SK-N-SH treated with all-trans-retinoic acid at 6 μM for 48 hours (cell line): ENCODE measurements around the gene ZNF37A.

Source experiments
- ARNTL ChIP-seq: fragments of 450-650 bp; formaldehyde crosslinking; IDR thresholded peaks from 2 replicates; pipeline ENCODE4 v1.5.0; 2020; ENCODE audit warnings: low read depth, mild to moderate bottlenecking, moderate library complexity, borderline replicate concordance
- CREB5 ChIP-seq: fragments of 250-450 bp; sonication (Bioruptor Pico); IDR thresholded peaks from 2 replicates; pipeline ENCODE4 v1.5.1; 2020; ENCODE audit warnings: low read depth, mild to moderate bottlenecking, moderate library complexity
- ISL1 ChIP-seq: fragments of 250-450 bp; sonication (Bioruptor Pico); IDR thresholded peaks from 2 replicates; pipeline ENCODE4 v2.1.2; 2022; ENCODE audit warnings: mild to moderate bottlenecking, moderate library complexity
- OSR1 ChIP-seq: fragments of 250-450 bp; sonication (Bioruptor Pico); IDR thresholded peaks from 2 replicates; pipeline ENCODE4 v1.8.0; 2022; ENCODE audit warnings: moderate library complexity, mild to moderate bottlenecking, inconsistent platforms
- PATZ1 ChIP-seq: fragments of 250-450 bp; sonication (Bioruptor Pico); IDR thresholded peaks from 2 replicates; pipeline ENCODE4 v1.8.0; 2020; ENCODE audit warnings: mild to moderate bottlenecking, moderate library complexity, borderline replicate concordance
- POU6F1 ChIP-seq: fragments of 250-450 bp; sonication (Bioruptor Pico); IDR thresholded peaks from 2 replicates; pipeline ENCODE4 v1.8.0; 2021; ENCODE audit warnings: low read depth, mild to moderate bottlenecking, moderate library complexity, borderline replicate concordance
- TCF4 ChIP-seq: fragments of 250-450 bp; sonication (Bioruptor Pico); IDR thresholded peaks from 2 replicates; pipeline ENCODE4 v1.8.0; 2021; ENCODE audit warnings: mild to moderate bottlenecking, moderate library complexity, borderline replicate concordance
- TOX ChIP-seq: fragments of 250-450 bp; sonication (Bioruptor Pico); IDR thresholded peaks from 2 replicates; pipeline ENCODE4 v1.8.0; 2021; ENCODE audit warnings: mild to moderate bottlenecking, moderate library complexity, borderline replicate concordance
- ZFP3 ChIP-seq: fragments of 250-450 bp; sonication (Bioruptor Pico); IDR thresholded peaks from 2 replicates; pipeline ENCODE4 v1.5.0; 2020; ENCODE audit warnings: mild to moderate bottlenecking, moderate library complexity
- ZFP30 ChIP-seq: fragments of 450-650 bp; formaldehyde crosslinking; IDR thresholded peaks from 2 replicates; pipeline ENCODE4 v1.5.0; 2022; ENCODE audit warnings: mild to moderate bottlenecking, moderate library complexity
- ZNF565 ChIP-seq: fragments of 450-650 bp; formaldehyde crosslinking; conservative IDR thresholded peaks from 2 replicates; pipeline ENCODE4 v1.5.0; 2020; ENCODE audit warnings: low read depth, mild to moderate bottlenecking, moderate library complexity

GRCh38 chr10:38094927-38095574 lies 914 bp downstream of the ZNF37A start:
- TF ChIP-seq CREB5 (CRISPR knock-in tag) (no peak), ZFP3 (no peak), ZFP30 (CRISPR knock-in tag) (no peak), OSR1 (CRISPR knock-in tag) (no peak), TOX (no peak), POU6F1 (CRISPR knock-in tag) (no peak), ISL1 (CRISPR knock-in tag) (no peak), ARNTL (CRISPR knock-in tag) (no peak), PATZ1 (CRISPR knock-in tag) (no peak), TCF4 (CRISPR knock-in tag) (no peak), ZNF565 (CRISPR knock-in tag) (no peak)
